HL-60 (cell line): ENCODE results near the gene MPND.

Experiments
- CTCF ChIP-seq: IDR thresholded peaks from one replicate; pipeline ENCODE4 v1.5.1; 2011; ENCODE audit warnings: low read length, control low read depth, inconsistent platforms; ENCODE audit not compliant: insufficient read depth
- POLR2AphosphoS5 ChIP-seq: IDR thresholded peaks from 2 replicates; pipeline ENCODE4 v1.6.1; 2012; ENCODE audit warnings: low read depth

GRCh38 chr19:4300589-4300988 is 42.8 kb upstream of the MPND start:
- TF ChIP-seq CTCF, result no peak
- TF ChIP-seq POLR2AphosphoS5, result no peak
